HG02571 (cell line): ENCODE measurements around the gene DHRSX.
"Not testable (repeated sequence)": the region's sequence is repeated elsewhere in the genome, so short reads cannot be mapped to it uniquely, and the experiment has no call there.

Source experiments
- ATAC-seq: cut with Tn5 transposase; IDR thresholded peaks from one replicate; pipeline ENCODE4 v1.9.1; 2021; ENCODE audit warnings: mild to moderate bottlenecking, moderate library complexity; ENCODE audit not compliant: unreplicated experiment

Gene DHRSX

DNA sequence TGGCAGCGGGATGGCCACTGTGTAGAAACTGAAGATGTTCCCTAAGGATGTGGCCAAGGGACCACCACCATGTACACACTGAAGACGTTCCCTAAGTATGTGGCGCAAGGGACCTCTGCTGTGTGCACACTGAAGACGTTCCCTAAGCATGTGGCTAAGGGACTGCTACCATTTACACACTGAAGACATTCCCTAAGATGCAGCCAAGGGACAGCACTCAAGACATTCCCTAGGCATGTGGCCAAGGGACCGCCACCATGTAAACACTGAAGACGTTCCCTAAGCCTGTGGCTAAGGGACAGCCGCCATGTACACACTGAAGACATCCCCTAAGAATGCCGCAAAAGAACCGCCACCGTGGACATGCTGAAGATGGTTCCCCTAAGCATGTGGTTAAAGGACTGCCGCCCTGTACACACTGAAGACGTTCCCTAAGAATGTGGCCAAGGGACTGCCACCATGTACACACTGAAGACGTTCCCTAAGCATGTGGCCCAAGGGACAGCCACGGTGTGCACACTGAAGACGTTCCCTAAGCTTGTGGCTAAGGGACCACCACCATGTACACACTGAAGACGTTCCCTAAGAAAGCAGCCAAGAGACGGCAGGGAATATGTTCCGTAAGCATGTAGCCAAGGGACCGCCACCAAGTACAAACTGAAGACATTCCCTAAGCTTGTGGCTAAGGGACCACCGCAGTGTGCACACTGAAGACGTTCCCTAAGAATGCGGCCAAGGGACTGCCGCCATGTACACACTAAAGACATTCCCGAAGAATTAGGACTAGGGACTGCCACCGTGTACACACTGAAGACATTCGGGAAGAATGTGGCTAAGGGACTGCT is 43.3 kb downstream of the DHRSX start:
- ATAC-seq, result no peak

DNA sequence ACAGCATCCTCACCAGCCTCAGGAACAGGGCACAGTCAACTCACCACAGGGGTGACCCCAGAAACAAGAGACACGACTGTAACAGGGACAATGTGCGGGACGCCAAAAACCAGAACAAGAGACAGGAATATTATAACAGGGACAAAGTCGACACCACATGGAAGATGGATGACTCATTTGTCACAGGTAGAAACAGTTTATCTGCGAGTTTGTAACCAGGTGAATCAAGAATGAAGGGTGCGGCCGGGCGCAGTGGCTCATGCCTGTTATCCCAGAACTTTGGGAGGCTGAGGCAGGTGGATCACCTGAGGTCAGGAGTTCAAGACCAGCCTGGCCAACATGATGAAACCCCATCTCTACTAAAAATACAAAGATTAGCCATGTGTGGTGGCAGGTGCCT is 44.7 kb downstream of the DHRSX start:
- not testable (repeated sequence) for ATAC-seq

DNA sequence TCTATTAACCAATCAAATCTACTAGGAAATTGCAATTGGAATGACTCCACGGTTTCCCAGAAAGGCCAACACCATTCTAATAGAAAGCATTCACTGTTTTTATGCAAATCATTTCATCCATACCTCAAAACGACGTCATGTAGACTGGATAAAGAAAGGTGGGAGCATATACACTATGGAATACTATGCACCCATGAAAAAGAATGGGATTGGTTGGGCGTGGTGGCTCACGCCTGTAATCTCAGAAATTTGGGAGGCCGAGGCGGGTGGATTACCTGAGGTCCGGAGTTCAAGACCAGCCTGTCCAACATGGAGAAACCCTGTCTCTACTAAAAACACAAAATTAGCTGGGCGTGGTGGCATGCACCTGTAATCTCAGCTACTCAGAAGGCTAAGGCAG is 46.2 kb downstream of the DHRSX start:
- ATAC-seq, result not testable (repeated sequence)

GRCh38 chrX:2452799-2453198 is 48.0 kb downstream of the DHRSX start:
- ATAC-seq, result no peak

GRCh38 chrX:2452317-2452784 is 48.4 kb downstream of the DHRSX start:
- ATAC-seq, result no peak

DNA sequence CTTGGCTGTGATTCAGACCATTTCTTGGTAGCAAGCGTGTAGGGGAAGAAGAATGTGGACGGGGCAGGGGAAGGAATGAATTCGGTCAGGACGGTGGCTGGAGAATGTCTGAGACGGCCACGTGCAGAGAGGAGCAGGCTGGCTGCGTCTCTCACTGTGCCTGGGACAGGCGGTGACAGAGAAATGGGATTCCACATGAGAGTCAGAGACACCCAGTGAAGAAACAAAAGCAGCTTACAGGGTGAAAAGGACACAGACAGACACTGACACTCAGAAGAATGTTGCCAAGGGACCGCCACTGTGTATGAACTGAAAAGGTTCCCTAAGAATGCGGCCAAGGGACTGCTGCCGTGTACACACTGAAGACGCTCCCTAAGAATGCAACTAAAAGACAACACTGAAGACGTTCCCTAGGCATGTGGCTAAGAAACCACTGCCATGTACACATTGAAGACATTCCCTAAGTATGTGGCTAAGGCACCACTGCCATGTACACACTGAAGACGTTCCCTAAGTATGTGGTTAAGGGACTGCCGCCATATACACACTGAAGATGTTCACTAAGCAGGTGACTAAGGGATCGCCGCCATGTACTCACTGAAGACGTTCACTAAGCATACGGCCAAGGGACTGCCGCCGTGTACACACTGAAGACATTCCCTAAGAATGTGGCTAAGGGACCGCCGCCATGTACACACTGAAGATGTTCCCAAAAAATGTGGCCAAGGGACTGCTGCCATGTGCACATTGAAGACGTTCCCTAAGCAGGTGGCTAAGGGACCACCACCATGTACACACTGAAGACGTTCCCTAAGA is 49.1 kb downstream of the DHRSX start:
- ATAC-seq, result no peak

DNA sequence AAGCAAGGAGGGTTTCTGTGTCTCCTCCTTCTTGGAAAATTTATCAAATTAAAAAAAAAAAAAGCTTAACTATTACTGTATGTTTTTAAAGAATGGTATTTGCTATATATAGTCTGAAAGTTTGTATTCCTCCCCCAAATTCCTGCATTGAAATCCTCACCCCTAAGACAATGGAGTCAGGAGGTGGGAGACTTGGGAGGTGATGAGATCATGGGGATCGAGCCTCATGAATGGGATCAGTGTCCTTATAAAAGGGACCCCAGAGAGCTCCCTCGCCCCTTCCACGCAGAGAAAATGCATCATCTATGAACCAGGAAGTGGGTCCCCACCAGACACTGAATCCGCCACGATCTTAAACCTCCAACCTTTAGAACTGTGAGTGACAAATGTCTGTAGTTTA is 50.1 kb downstream of the DHRSX start:
- ATAC-seq, result no peak

DNA sequence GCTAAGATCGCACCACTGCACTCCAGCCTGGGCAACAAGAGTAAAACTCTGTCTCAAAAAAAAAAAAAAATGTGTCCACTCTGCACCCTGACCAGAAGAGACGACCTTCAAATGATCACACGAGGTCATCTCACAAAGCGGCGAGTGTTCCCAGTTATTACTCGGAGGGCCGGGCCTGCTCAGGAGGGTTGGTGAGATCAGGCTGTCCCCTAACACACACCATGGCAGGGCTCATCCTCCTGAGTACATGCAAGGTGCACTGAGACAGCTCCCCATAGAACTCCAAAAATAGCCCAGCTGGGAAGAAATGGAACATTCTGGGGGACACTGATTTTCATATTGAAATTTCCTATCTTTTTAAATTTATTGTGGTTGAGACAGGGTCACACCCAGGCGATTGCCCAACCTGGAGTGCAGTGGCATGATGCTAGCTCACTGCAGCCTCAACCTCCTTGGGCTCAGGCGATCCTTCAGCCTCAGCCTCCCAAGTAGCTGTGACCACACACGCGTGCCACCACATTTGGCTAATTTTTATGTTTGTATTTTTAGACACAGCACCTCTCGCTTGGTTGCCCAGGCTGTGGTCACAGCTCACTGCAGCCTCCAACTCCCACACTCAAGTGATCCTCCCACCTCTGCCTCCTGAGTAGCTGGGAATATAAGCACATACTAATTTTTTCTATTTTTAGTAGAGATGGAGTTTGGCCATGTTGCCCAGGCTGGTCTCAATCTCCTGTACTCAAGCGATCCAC is 51.5 kb downstream of the DHRSX start:
- ATAC-seq, result no peak

DNA sequence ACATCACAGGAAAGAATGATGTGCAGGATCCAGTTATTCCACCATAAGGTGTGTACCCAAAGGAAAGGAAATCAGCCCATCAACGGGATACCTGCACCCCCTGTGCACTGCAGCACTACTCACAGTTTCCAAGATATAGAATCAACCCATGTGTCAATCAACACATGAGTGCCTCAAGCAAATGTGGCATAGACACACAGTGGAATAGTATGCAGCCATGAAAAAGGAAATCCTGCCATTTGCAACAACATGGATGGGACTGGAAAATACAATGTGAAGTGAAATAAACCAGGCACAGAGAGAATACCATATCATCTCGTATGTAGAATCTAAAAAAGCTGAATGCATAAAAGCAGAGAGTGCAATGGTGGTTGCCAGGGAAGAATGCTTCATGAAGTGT is 53.3 kb downstream of the DHRSX start:
- ATAC-seq, result no peak

GRCh38 chrX:2446815-2447214 is 54.0 kb downstream of the DHRSX start:
- ATAC-seq, result no peak

GRCh38 chrX:2445662-2446623 is 54.8 kb downstream of the DHRSX start:
- ATAC-seq, result no peak

GRCh38 chrX:2442694-2443093 is 58.1 kb downstream of the DHRSX start:
- no peak for ATAC-seq

- no peak for ATAC-seq
Observed at GRCh38 chrX:2441466-2441865, 59.3 kb downstream of the DHRSX start.

DNA sequence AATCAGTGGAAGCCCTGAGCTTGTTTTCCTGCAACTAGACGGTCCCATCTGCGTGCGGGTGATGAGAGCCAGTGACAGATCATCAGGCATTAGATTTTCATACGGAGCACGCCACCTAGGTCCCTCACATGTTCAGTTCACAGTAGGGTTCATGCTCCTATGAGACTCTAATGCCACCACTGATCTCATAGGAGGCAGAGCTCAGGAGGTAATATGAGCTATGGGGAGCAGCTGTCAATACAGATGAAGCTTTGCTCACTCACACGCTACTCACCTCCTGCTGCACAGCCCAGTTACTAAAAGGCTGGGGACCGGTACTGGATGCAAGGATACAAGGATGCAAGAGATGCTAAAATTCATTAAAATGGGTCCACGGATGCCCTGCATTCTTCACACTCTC is 61.2 kb downstream of the DHRSX start:
- no peak for ATAC-seq

DNA sequence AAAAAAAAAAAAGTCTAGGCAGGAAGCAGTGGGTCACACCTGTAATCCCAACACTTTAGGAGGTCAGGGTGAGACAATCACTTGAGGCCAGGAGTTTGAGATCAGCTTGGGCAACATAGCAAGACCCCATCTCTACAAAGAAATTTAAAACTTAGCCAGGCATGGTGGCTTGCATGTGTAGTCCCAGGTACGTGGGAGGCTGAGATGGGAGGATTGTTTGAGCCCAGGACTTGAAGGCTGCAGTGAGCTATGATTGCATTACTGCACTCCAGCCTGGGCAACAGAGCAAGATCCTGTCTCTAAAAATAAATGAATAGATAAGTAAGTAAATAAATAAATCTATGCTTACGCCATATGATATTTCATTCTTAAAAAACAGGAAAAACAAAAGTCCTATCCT is 65.3 kb downstream of the DHRSX start:
- ATAC-seq, result no peak

GRCh38 chrX:2434270-2435163 is 66.3 kb downstream of the DHRSX start:
- ATAC-seq, result no peak

GRCh38 chrX:2432298-2432863 is 68.4 kb downstream of the DHRSX start:
- ATAC-seq, result no peak

- no peak for ATAC-seq
Observed at GRCh38 chrX:2430265-2430825, 70.4 kb downstream of the DHRSX start.
